ENCODE measurements around the gene MFSD8.
"Not testable (repeated sequence)": the region's sequence is repeated elsewhere in the genome, so short reads cannot be mapped to it uniquely, and the experiment has no call there.

MFSD8 gene

GRCh38 chr4:127965062-127965802 lies at the start of gene MFSD8, which contains the start of gene ABHD18:
MFSD8 (minus strand) TSS chr4:127965173; CDS start chr4:127965133, 40 bp downstream.
ABHD18 (plus strand) TSS chr4:127965406; CDS start chr4:127982956, 17,550 bp downstream.
- peak; percentile 100 for DNase-seq

GRCh38 chr4:128009428-128009827 lies 44.5 kb upstream of the MFSD8 start:
- no peak for DNase-seq

- DNase-seq = no peak
Observed at GRCh38 chr4:128006592-128006991, 41.6 kb upstream of the MFSD8 start.

- DNase-seq = no peak
Observed at GRCh38 chr4:127997534-127998388, 32.8 kb upstream of the MFSD8 start.

GRCh38 chr4:127996521-127996920 lies 31.5 kb upstream of the MFSD8 start:
- not testable (repeated sequence) for DNase-seq

- no peak for DNase-seq
Observed at GRCh38 chr4:127995776-127996175, 30.8 kb upstream of the MFSD8 start.

GRCh38 chr4:127993151-127993550 lies 28.2 kb upstream of the MFSD8 start:
- no peak for DNase-seq

- DNase-seq = peak; percentile 6
Observed at GRCh38 chr4:127988638-127989037, 23.7 kb upstream of the MFSD8 start.

- DNase-seq = no peak
Observed at GRCh38 chr4:127985989-127986388, 21.0 kb upstream of the MFSD8 start.

- no peak for DNase-seq
Observed at GRCh38 chr4:127982445-127982844, 17.5 kb upstream of the MFSD8 start.

- no peak for DNase-seq
Observed at GRCh38 chr4:127978930-127979329, 14.0 kb upstream of the MFSD8 start.

- no peak for DNase-seq
Observed at GRCh38 chr4:127975121-127975770, 10.3 kb upstream of the MFSD8 start.

- DNase-seq = not testable (repeated sequence)
Observed at GRCh38 chr4:127970925-127971324, 6.0 kb upstream of the MFSD8 start.

- no peak for DNase-seq
Observed at GRCh38 chr4:127968586-127968985, 3.6 kb upstream of the MFSD8 start.

- no peak for DNase-seq
Observed at GRCh38 chr4:127967141-127967775, 2.3 kb upstream of the MFSD8 start.

- peak; percentile 17 for DNase-seq
Observed at GRCh38 chr4:127965803-127966175, 816 bp upstream of the MFSD8 start.

GRCh38 chr4:127964426-127965061 lies 429 bp downstream of the MFSD8 start:
- DNase-seq = not testable (repeated sequence)

GRCh38 chr4:127963633-127964398 lies 1.2 kb downstream of the MFSD8 start:
- not testable (repeated sequence) for DNase-seq

- DNase-seq = no peak
Observed at GRCh38 chr4:127959794-127960193, 5.2 kb downstream of the MFSD8 start.

GRCh38 chr4:127957105-127957504 lies 7.9 kb downstream of the MFSD8 start:
- DNase-seq = no peak

- DNase-seq = no peak
Observed at GRCh38 chr4:127936974-127937373, 28.0 kb downstream of the MFSD8 start.

- DNase-seq = not testable (repeated sequence)
Observed at GRCh38 chr4:127931836-127932235, 33.1 kb downstream of the MFSD8 start.

Data from GDM1 (cell line).